C4-2B (cell line): ENCODE data around the gene SRBD1.

ENCODE experiments used
- H3K27ac ChIP-seq: fragments of 450-650 bp; 2 replicates; pipeline ENCODE4 v1.5.1; 2017
- ZFX ChIP-seq: fragments of 450-650 bp; IDR thresholded peaks from 2 replicates; pipeline ENCODE4 v1.6.1; 2017
- TF ChIP-seq, protein P1 (sequence below): fragments of 450-650 bp; conservative IDR thresholded peaks from 2 replicates; pipeline ENCODE4 v1.5.1; 2017; ENCODE audit warnings: mild to moderate bottlenecking

SRBD1 gene

DNA sequence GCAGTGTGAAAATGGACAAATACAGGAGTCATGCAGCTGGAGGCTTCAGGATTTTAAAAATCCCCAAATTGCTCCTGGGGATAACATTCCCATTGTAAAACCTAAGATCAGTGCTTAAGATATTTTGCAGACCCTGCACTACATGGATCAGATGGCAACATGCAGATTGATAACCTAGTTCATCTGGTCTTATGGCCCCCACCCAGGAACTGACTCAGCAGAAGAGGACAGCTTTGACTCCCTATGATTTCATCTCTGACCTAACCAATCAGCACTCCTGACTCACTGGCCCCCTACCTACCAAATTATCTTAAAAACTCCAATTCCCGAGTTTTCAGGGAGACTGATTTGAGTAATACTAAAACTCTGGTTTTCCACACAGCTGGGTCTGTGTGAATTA, 20.0 kb downstream of the SRBD1 start:
- no peak overlapping the region for H3K27ac ChIP-seq

DNA sequence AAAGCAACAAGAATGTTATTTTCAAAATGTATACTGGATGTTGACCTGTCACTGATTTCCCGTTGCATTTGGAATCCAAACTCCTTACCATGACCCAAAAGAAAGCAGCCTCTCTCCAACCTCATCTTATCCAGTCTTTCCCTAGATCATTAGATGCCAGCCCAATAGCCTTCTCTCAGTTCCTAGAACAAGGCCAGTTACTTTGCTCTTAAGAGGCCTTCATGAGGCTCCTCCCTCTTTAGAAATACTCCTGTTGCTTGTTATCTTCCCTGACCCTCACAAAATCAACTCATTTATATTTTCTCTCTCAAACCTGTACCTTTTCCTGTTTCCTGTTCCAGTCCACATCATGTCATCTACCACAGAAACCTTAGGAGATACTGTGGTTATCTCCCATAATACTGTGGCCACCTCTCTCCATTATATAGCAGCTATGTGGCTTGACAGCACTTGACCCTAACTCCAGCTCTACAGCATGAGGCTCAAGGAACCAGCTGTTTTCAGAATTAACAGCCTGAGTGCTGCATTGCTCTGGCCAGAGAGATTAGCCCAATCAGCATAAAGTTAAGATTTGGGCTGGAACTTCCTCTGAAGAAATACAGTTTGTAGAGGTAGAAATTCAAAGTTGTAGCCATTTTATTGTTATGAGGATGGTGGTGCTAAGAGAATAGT, 22.8 kb downstream of the SRBD1 start:
- TF ChIP-seq, protein P1, sequence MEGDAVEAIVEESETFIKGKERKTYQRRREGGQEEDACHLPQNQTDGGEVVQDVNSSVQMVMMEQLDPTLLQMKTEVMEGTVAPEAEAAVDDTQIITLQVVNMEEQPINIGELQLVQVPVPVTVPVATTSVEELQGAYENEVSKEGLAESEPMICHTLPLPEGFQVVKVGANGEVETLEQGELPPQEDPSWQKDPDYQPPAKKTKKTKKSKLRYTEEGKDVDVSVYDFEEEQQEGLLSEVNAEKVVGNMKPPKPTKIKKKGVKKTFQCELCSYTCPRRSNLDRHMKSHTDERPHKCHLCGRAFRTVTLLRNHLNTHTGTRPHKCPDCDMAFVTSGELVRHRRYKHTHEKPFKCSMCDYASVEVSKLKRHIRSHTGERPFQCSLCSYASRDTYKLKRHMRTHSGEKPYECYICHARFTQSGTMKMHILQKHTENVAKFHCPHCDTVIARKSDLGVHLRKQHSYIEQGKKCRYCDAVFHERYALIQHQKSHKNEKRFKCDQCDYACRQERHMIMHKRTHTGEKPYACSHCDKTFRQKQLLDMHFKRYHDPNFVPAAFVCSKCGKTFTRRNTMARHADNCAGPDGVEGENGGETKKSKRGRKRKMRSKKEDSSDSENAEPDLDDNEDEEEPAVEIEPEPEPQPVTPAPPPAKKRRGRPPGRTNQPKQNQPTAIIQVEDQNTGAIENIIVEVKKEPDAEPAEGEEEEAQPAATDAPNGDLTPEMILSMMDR = no peak
- no peak for TF ChIP-seq ZFX
- no peak overlapping the region for H3K27ac ChIP-seq

More for the DNA sequence above, 20.0 kb downstream of the SRBD1 start:
- TF ChIP-seq, protein P1 = no peak
- no peak for TF ChIP-seq ZFX

DNA sequence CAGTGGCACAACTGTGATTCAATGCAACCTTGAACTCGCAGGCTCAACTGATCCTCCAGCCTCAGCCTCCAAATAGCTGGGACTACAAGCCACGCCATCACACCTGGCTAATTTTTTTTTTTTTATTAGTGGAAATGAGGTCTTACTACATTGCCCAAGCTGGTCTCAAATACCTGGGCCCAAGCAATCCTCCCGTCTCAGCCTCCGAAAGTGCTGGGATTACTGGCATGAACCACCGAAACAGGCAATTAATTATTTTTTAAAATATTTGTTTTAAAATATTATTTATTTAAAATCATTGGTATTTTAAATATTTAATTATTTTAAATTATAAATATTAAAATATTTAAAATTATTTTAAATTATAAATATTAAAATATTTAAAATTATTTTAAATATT, 24.5 kb downstream of the SRBD1 start:
- TF ChIP-seq, protein P1 = no peak
- TF ChIP-seq ZFX = no peak
- H3K27ac ChIP-seq = no peak overlapping the region

DNA sequence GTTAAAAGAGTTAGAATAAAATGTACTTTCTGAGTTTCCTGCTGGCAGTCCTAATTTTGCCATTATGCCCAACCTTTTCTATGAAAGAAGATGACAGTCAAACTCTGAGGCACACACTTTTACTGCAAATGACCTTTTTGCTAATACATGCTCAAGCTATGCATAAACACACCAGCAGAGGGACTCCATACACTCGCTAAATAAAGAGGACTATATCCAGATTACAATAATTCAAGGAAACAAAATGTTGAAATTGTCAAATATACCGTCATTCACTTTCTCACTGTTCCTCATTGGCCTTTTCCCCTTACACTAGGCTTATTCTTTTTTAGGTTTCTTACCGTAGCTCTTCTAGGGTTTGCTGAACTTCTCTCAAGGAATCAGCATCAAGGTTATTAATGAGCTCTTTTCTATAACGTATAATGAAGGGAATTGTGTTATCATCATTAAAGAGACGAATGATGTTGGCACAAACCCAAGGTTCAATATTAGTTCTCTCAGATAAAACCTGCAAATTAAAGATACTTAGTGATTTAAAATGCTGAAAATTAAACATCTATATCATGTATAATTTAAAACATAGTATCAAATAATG, 25.7 kb downstream of the SRBD1 start:
- no peak overlapping the region for H3K27ac ChIP-seq
- no peak for TF ChIP-seq ZFX
- TF ChIP-seq, protein P1 = peak; percentile 68

DNA sequence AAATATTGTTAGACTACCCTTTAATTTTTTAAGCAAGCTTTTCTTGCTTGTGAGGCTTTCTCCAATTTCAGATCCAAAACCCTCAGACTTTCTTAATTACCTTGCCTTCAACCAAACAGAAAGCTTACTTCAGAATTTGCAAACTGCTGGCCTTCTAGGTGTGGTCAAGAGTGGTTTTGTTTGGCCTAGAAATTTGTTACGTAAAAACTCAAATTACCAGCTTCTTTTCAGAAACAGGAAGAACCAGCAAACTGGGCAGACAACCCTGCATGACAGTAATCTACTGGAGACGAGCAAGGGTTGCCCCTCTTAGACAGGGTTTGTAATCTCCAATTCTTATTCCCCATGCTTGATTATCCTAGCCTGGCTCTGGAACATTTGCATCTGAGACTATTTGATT, 27.1 kb downstream of the SRBD1 start:
- TF ChIP-seq ZFX = no peak
- TF ChIP-seq, protein P1 = no peak
- no peak overlapping the region for H3K27ac ChIP-seq

DNA sequence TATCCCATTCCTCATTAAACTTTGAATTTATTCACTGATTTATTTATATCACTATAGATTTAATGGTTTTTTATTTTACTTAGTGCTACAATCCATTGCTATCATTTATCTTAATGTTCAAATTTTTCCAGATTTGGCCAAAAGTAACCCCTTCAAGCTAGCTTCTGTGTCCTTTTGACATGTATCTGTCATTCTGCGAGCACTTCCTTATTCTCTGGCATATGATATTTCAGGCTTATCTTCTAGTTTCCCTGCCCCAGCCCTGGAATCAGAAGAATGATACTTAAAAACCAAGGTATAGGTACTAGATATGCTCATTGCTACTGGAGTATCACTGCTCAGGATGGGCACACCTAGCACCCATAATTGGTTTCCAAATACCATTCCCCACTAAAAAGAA, 28.5 kb downstream of the SRBD1 start:
- no peak overlapping the region for H3K27ac ChIP-seq
- TF ChIP-seq, protein P1 = no peak
- no peak for TF ChIP-seq ZFX

DNA sequence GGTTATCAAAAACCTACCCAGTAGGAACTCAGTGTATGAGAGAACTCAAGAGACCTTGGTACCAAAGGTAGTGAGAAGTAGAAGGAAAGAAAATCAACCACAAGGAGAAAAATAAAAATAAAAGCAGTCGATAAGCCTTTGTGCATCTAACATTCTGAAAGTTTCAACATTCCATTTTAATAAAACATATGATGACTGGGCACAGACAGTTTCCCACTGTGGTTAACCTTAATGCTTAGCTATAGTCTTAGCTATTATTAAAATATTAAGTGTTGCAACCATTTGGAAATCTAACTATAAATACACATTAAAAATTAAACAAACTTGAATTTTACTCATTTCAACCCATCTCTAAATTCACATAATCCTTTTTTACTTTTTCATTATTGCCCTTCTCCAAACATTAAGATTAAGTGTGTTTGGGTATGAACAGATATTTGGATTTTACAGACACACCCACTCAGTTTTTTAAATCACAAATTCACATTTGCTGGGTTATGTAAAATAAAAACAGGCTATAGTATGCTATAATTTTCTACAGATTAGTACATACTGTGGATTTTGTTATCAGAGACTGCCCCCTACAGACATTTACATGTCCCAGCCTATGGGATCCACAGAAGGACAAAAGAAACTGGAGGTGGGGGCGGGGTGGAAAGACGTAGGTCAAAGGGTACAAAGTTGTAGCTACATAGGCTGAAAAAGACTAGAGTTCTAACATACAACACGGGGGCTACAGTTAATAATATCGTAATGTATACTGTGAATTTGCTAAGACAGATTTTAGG, 32.8 kb downstream of the SRBD1 start:
- no peak for TF ChIP-seq ZFX
- TF ChIP-seq, protein P1 = peak; percentile 41
- H3K27ac ChIP-seq = no peak overlapping the region
